GM12878 (cell line): Measurements from ENCODE around the gene OVCA2. TPM values are rescaled to one million over a fixed set of nuclear protein-coding genes. Genes with fewer than 3 reads are reported as not detected.

Source experiments
- BCL11A ChIP-seq: IDR thresholded peaks from 2 replicates; pipeline ENCODE4 v1.6.1; 2011; ENCODE audit warnings: low read depth, low read length
- EED ChIP-seq: sonication (generic); IDR thresholded peaks from 2 replicates; pipeline ENCODE4 v1.6.1; 2016; ENCODE audit warnings: antibody characterized with exemption, low read depth
- ELK1 ChIP-seq: IDR thresholded peaks from 2 replicates; pipeline ENCODE4 v1.6.1; 2012; ENCODE audit warnings: low read depth, low read length, improper control_type of control experiment
- ETV6 ChIP-seq, 2 experiments: fragments of 450-650 bp in 1 of 2; IDR thresholded peaks in 1 of 2; conservative IDR thresholded peaks in 1 of 2; 2 replicates each; pipeline ENCODE4 v1.6.1; 2014; ENCODE audit warnings: antibody characterized with exemption in 1 of 2, borderline replicate concordance in 1 of 2, low read depth in 1 of 2, mild to moderate bottlenecking in 1 of 2, moderate library complexity in 1 of 2
- IKZF2 ChIP-seq, 2 experiments: fragments of 450-650 bp; IDR thresholded peaks; 2 replicates each; pipeline ENCODE4 v1.6.1; 2017; ENCODE audit warnings: mild to moderate bottlenecking in 2 of 2, moderate library complexity in 2 of 2
- IRF4 ChIP-seq: IDR thresholded peaks from 2 replicates; pipeline ENCODE4 v1.6.1; 2011; ENCODE audit warnings: low read depth, low read length
- KDM1A ChIP-seq: fragments of 200-600 bp; sonication (generic); IDR thresholded peaks from 2 replicates; pipeline ENCODE4 v1.6.1; 2016; ENCODE audit warnings: borderline replicate concordance
- MAX ChIP-seq: IDR thresholded peaks from 2 replicates; pipeline ENCODE4 v1.6.1; 2012; ENCODE audit warnings: low read depth, low read length, improper control_type of control experiment
- NFXL1 ChIP-seq: fragments of 450-650 bp; IDR thresholded peaks from 2 replicates; pipeline ENCODE4 v1.6.1; 2017; ENCODE audit warnings: antibody characterized with exemption, mild to moderate bottlenecking, borderline replicate concordance
- POU2F2 ChIP-seq: IDR thresholded peaks from 3 replicates; pipeline ENCODE4 v1.6.1; 2011; ENCODE audit warnings: low read depth, mild to moderate bottlenecking, low read length, borderline replicate concordance
- RCOR1 ChIP-seq: conservative IDR thresholded peaks from 2 replicates; pipeline ENCODE4 v1.6.1; 2012; ENCODE audit warnings: low read depth, low read length, improper control_type of control experiment
- REST ChIP-seq: IDR thresholded peaks from 2 replicates; pipeline ENCODE4 v1.6.1; 2012; ENCODE audit warnings: mild to moderate bottlenecking, low read depth, low read length
- SKIL ChIP-seq: fragments of 450-650 bp; IDR thresholded peaks from 2 replicates; pipeline ENCODE4 v1.6.1; 2017; ENCODE audit warnings: mild to moderate bottlenecking, low read depth, inconsistent platforms; ENCODE audit not compliant: poor library complexity, severe bottlenecking
- SMARCA5 ChIP-seq: fragments of 450-650 bp; IDR thresholded peaks from 2 replicates; pipeline ENCODE4 v1.6.1; 2017; ENCODE audit warnings: mild to moderate bottlenecking
- SPI1 ChIP-seq: IDR thresholded peaks from 2 replicates; pipeline ENCODE4 v1.6.1; 2011; ENCODE audit warnings: low read depth, mild to moderate bottlenecking, low read length, moderate library complexity, borderline replicate concordance; ENCODE audit not compliant: insufficient read depth
- TARDBP ChIP-seq: IDR thresholded peaks from 2 replicates; pipeline ENCODE4 v1.6.1; 2016; ENCODE audit warnings: borderline replicate concordance
- ZBTB4 ChIP-seq: fragments of 450-650 bp; formaldehyde crosslinking; IDR thresholded peaks from 2 replicates; pipeline ENCODE4 v1.4.0; 2022; ENCODE audit warnings: mild to moderate bottlenecking, moderate library complexity
- polyA plus RNA-seq, 11 experiments: library from polyadenylated mRNA; depleted of rRNA in 4 of 11; unstranded in 6 of 11; stranded (reverse) in 5 of 11; fragments of >200 nt; fragmentation: Nextera tagmentation in 4 of 11; fragmentation: Illumina TruSeq in 1 of 11; extraction: Ambion mirVana in 4 of 11; extraction: Trizol in 1 of 11; gene quantifications; 1 replicate in 1 of 11; 2 replicates in 10 of 11; pipeline versions ENCODE4 v1.2.1 to v1.2.3, GENCODE V29; 2011 to 2016; ENCODE audit warnings: inconsistent platforms in 2 of 11, missing spikeins in 2 of 11, low read depth in 1 of 11
- total RNA-seq, 4 experiments: library from RNA; depleted of rRNA in 3 of 4; stranded (reverse); fragments of >200 nt in 3 of 4; fragmentation: Illumina TruSeq in 1 of 4; extraction: Trizol in 1 of 4; gene quantifications; 2 replicates each; pipeline versions ENCODE4 v1.2.1 to v1.2.3, GENCODE V29; 2013 to 2021

OVCA2 gene
- total and polyA plus RNA-seq, 10 of the 15 experiments (the other 5 are each of a cell fraction or from before 2014, with no cell fraction given), result 6.1 to 75.3 (median 40.7) TPM

GRCh38 chr17:2083613-2084035, 41.8 kb downstream of the OVCA2 start (continued):
- TF ChIP-seq ZBTB4 (no peak), SMARCA5 (no peak), ELK1 (no peak), REST (no peak), IKZF2 (IDR thresholded peaks at IDR 0.05) (peak; percentile 82 to 90), SKIL (peak; percentile 99), POU2F2 (peak; percentile 63; the same call in 1 of the 3 replicates), BCL11A (peak; percentile 81), RCOR1 (no peak), NFXL1 (no peak), KDM1A (no peak), ETV6 (conservative IDR thresholded peaks at IDR 0.05 in 1 of 2, IDR thresholded peaks at IDR 0.05 in 1 of 2; ENCODE audit: borderline replicate concordance in 1 of 2, low read depth in 1 of 2) (peak in 1 of 2 experiments; percentile 90; a peak in 2 of 4 replicates), IRF4 (peak; percentile 86), MAX (0 out of 2 replicates have a peak, but pooled peaks have one; percentile 44), TARDBP (0 out of 2 replicates have a peak, but pooled peaks have one; percentile 12), EED (peak; percentile 91), SPI1 (peak; percentile 97)
